SK-N-SH (cell line): ENCODE data around the gene ETFRF1. TPM values are rescaled to one million over a fixed set of nuclear protein-coding genes. Genes with fewer than 3 reads are reported as not detected.

Experiments used
- CTCF ChIA-PET: fragments of 300-600, 350-600 bp; formaldehyde crosslinking; extraction: SDS; loops from one replicate; lab custom pipeline; 2021; lab: Yijun Ruan, JAX
- POLR2A ChIA-PET: fragments of 350-600 bp; sonication (Branson Sonifier 250); formaldehyde crosslinking; extraction: SDS; loops from one replicate; lab custom pipeline; 2020; ENCODE audit warnings: antibody characterized with exemption, inconsistent platforms; lab: Yijun Ruan, JAX
- DNase-seq: peaks from one replicate; pipeline ENCODE4 v3.0.0; 2012
- H2AFZ ChIP-seq: fragments of 200-600 bp; sonication (generic); 2 replicates; pipeline ENCODE4 v1.8.1; 2016; ENCODE audit warnings: antibody characterized with exemption, mild to moderate bottlenecking, low read depth
- H3F3A ChIP-seq: fragments of 200-600 bp; sonication (generic); replicated peaks from 2 replicates; pipeline ENCODE3; 2016; ENCODE audit warnings: antibody characterized with exemption, mild to moderate bottlenecking; ENCODE audit not compliant: insufficient read depth
- H3K27ac ChIP-seq, 2 experiments: fragments of 200-500 bp in 1 of 2; fragments of 200-600 bp in 1 of 2; sonication (Bioruptor generic) in 1 of 2; sonication (generic), shearing (Covaris generic) in 1 of 2; 2 replicates each; pipeline versions ENCODE4 v1.5.1 to v1.6.1; 2014 to 2016; ENCODE audit warnings: low read depth in 2 of 2, inconsistent platforms in 1 of 2, low read length in 1 of 2, mild to moderate bottlenecking in 1 of 2, mixed read lengths in 1 of 2
- H3K27me3 ChIP-seq: fragments of 200-600 bp; sonication (generic), shearing (Covaris generic); 2 replicates; pipeline ENCODE4 v1.6.1; 2016; ENCODE audit warnings: mixed run types; ENCODE audit not compliant: insufficient read depth
- H3K36me3 ChIP-seq, 2 experiments: fragments of 200-500 bp in 1 of 2; fragments of 200-600 bp in 1 of 2; sonication (Bioruptor generic) in 1 of 2; sonication (generic) in 1 of 2; replicated peaks in 1 of 2; 2 replicates each; pipeline versions ENCODE3 to v1.5.1; 2014 to 2016; ENCODE audit warnings: low read length in 1 of 2, mild to moderate bottlenecking in 1 of 2; ENCODE audit not compliant: insufficient read depth in 2 of 2, control insufficient read depth in 1 of 2
- H3K4me1 ChIP-seq, 2 experiments: fragments of 200-500 bp in 1 of 2; fragments of 200-600 bp in 1 of 2; sonication (Bioruptor generic) in 1 of 2; sonication (generic), shearing (Covaris generic) in 1 of 2; 2 replicates each; pipeline versions ENCODE4 v1.5.1 to v1.6.1; 2014 to 2016; ENCODE audit warnings: low read depth in 1 of 2, low read length in 1 of 2, mixed run types in 1 of 2; ENCODE audit not compliant: insufficient read depth in 2 of 2, control insufficient read depth in 1 of 2
- H3K4me2 ChIP-seq: fragments of 200-600 bp; sonication (generic), shearing (Covaris generic); 2 replicates; pipeline ENCODE4 v1.6.1; 2017; ENCODE audit warnings: mixed run types
- H3K4me3 ChIP-seq, 2 experiments: fragments of 200-500 bp in 1 of 2; fragments of 200-600 bp in 1 of 2; sonication (Bioruptor generic) in 1 of 2; sonication (generic), shearing (Covaris generic) in 1 of 2; 2 replicates each; pipeline versions ENCODE4 v1.5.1 to v1.8.1; 2014 to 2016; ENCODE audit warnings: low read depth in 2 of 2, inconsistent platforms in 1 of 2, low read length in 1 of 2, mild to moderate bottlenecking in 1 of 2, mixed read lengths in 1 of 2, moderate library complexity in 1 of 2
- H3K79me2 ChIP-seq: fragments of 200-600 bp; sonication (generic); 2 replicates; pipeline ENCODE4 v1.8.1; 2017; ENCODE audit warnings: mild to moderate bottlenecking; ENCODE audit not compliant: insufficient read depth
- H3K9ac ChIP-seq: fragments of 200-600 bp; sonication (generic); 2 replicates; pipeline ENCODE4 v1.6.1; 2017; ENCODE audit warnings: mixed run types
- H3K9me2 ChIP-seq: fragments of 200-600 bp; sonication (generic); 2 replicates; pipeline ENCODE4 v1.6.1; 2017; ENCODE audit warnings: mixed run types
- H3K9me3 ChIP-seq: fragments of 200-600 bp; sonication (generic); 2 replicates; pipeline ENCODE4 v1.6.1; 2017; ENCODE audit warnings: mixed run types, mild to moderate bottlenecking, moderate library complexity
- H4K20me1 ChIP-seq: fragments of 200-600 bp; sonication (generic); 2 replicates; pipeline ENCODE4 v1.6.1; 2017; ENCODE audit warnings: mild to moderate bottlenecking, mixed run types; ENCODE audit not compliant: insufficient read depth
- ELF1 ChIP-seq: IDR thresholded peaks from 2 replicates; pipeline ENCODE4 v1.4.0; 2012
- EP300 ChIP-seq, 2 experiments: IDR thresholded peaks; 2 replicates each; pipeline versions ENCODE4 v1.4.0 to v1.6.1; 2012; ENCODE audit warnings: borderline replicate concordance in 1 of 2, low read depth in 1 of 2, low read length in 1 of 2
- IRF3 ChIP-seq: fragments of 150-350 bp; IDR thresholded peaks from 2 replicates; pipeline ENCODE4 v1.6.1; 2016; ENCODE audit warnings: mild to moderate bottlenecking, low read depth, low read length
- JUND ChIP-seq: IDR thresholded peaks from 2 replicates; pipeline ENCODE4 v1.4.0; 2012
- MAX ChIP-seq: IDR thresholded peaks from 2 replicates; pipeline ENCODE4 v1.4.0; 2012; ENCODE audit warnings: low read depth
- MXI1 ChIP-seq: IDR thresholded peaks from 2 replicates; pipeline ENCODE4 v1.6.1; 2012; ENCODE audit warnings: mild to moderate bottlenecking, low read depth, low read length, improper control_type of control experiment
- NFIC ChIP-seq: IDR thresholded peaks from 2 replicates; pipeline ENCODE4 v1.4.0; 2012; ENCODE audit warnings: borderline replicate concordance
- NRF1 ChIP-seq: IDR thresholded peaks from 2 replicates; pipeline ENCODE4 v1.6.1; 2012; ENCODE audit warnings: low read depth, mild to moderate bottlenecking, low read length
- POLR2AphosphoS5 ChIP-seq: IDR thresholded peaks from 2 replicates; pipeline ENCODE4 v1.6.1; 2012; ENCODE audit warnings: low read depth, low read length
- RCOR1 ChIP-seq: fragments of 150-350 bp; IDR thresholded peaks from 2 replicates; pipeline ENCODE4 v1.6.1; 2017; ENCODE audit warnings: antibody characterized with exemption, low read length
- REST ChIP-seq: IDR thresholded peaks from 2 replicates; pipeline ENCODE4 v1.6.1; 2012; ENCODE audit warnings: mild to moderate bottlenecking, low read depth, low read length, moderate library complexity
- RFX5 ChIP-seq: IDR thresholded peaks from 2 replicates; pipeline ENCODE4 v1.6.1; 2012; ENCODE audit warnings: mild to moderate bottlenecking, improper control_type of control experiment, low read length
- SIN3A ChIP-seq: IDR thresholded peaks from 2 replicates; pipeline ENCODE4 v1.6.1; 2012; ENCODE audit warnings: low read depth, mild to moderate bottlenecking, low read length, moderate library complexity, borderline replicate concordance
- SMC3 ChIP-seq: IDR thresholded peaks from 2 replicates; pipeline ENCODE4 v1.6.1; 2012; ENCODE audit warnings: low read depth, low read length, improper control_type of control experiment
- TCF12 ChIP-seq: IDR thresholded peaks from 2 replicates; pipeline ENCODE4 v1.4.0; 2012
- USF2 ChIP-seq: fragments of 150-350 bp; IDR thresholded peaks from 2 replicates; pipeline ENCODE4 v1.6.1; 2017; ENCODE audit warnings: antibody characterized with exemption, low read length, low read depth, borderline replicate concordance
- ZBTB33 ChIP-seq: IDR thresholded peaks from 2 replicates; pipeline ENCODE4 v1.4.0; 2012; ENCODE audit warnings: low read depth, borderline replicate concordance
- whole genome bisulfite sequencing: methylation state at CpG from one replicate; pipeline ENCODE4 v1.1.6; 2017; ENCODE audit warnings: low lambda C conversion rate; 5-methylcytosine and 5-hydroxymethylcytosine counted together
- polyA plus RNA-seq, 3 experiments: library from polyadenylated mRNA; depleted of rRNA; stranded (reverse); fragments of >200 nt; gene quantifications; 2 replicates each; pipeline ENCODE4 v1.2.3, GENCODE V29; 2012

Gene ETFRF1
- polyA plus RNA-seq, 1 of the 3 experiments (the other 2 are of a cell fraction) = 7.8 TPM

GRCh38 chr12:25195056-25195971, at the start of gene ETFRF1, which contains the start of gene DNAI7 (continued):
- TF ChIP-seq REST (peak; percentile 67; the same call in 1 of the 2 replicates), SIN3A (peak; percentile 83), ELF1 (peak; percentile 51; the same call in 1 of the 2 replicates), RCOR1 (no peak), SMC3 (no peak), EP300 (IDR thresholded peaks at IDR 0.05; ENCODE audit: borderline replicate concordance in 1 of 2, low read depth in 1 of 2, low read length in 1 of 2) (no peak), NFIC (no peak), ZBTB33 (no peak), TCF12 (no peak), MAX (peak; percentile 77; the same call in 1 of the 2 replicates), NRF1 (peak; percentile 68)

- Histone ChIP-seq H3K9me3 (no peaks in the 10 kb centered on the region), H3K27me3 (no peaks in the 10 kb centered on the region), H3K4me3 (no peak overlapping the region), H3K9me2 (no peaks in the 10 kb centered on the region), H3K79me2 (no peaks in the 10 kb centered on the region), H2AFZ (no peak overlapping the region), H4K20me1 (no peaks in the 10 kb centered on the region), H3K27ac (no peak overlapping the region), H3K4me2 (no peak overlapping the region), H3F3A (peaks cover 9% of the 10 kb centered on the region), H3K4me1 (peaks cover 0 to under 1% of the 10 kb centered on the region in 2 experiments; a peak in 1 of 4 replicates), H3K9ac (no peak overlapping the region), H3K36me3 (no peaks in the 10 kb centered on the region)
- ChIA-PET POLR2A (no interaction called here), CTCF (interaction anchor here (0.6 to 1.3 kb wide), 4 partner anchors 8 to 156 kb away, joined by 3 to 5 read pairs (median 4); no protein-coding TSS in a partner anchor)
- 67% methylated on average over 1 of the region's 1 CpG for WGBS
- DNase-seq = no peak
- TF ChIP-seq NRF1 (no peak), RFX5 (no peak), JUND (no peak), POLR2AphosphoS5 (no peak), MXI1 (no peak), USF2 (no peak), ELF1 (no peak), SIN3A (no peak), IRF3 (no peak), REST (no peak)
These were observed 48.4 kb upstream of the ETFRF1 start for GRCh38 chr12:25146686-25147085.
